Liver (tissue), 3 donors: ENCODE data around the gene NAT8L.

Source experiments
- JUND ChIP-seq, 2 donors: IDR thresholded peaks; 2 replicates each; pipeline ENCODE4 v1.6.1; 2016; ENCODE audit warnings: antibody characterized with exemption in 2 of 2
- MAX ChIP-seq: IDR thresholded peaks from 2 replicates; pipeline ENCODE4 v1.6.1; 2016; ENCODE audit warnings: antibody characterized with exemption
- SP1 ChIP-seq: IDR thresholded peaks from 2 replicates; pipeline ENCODE4 v1.6.1; 2018; ENCODE audit warnings: antibody characterized with exemption, mild to moderate bottlenecking
- YY1 ChIP-seq: IDR thresholded peaks from 2 replicates; pipeline ENCODE4 v1.6.1; 2016; ENCODE audit warnings: antibody characterized with exemption, mild to moderate bottlenecking
- TF ChIP-seq, protein P1 (sequence below): fragments of 150-350 bp; IDR thresholded peaks from 2 replicates; pipeline ENCODE4 v1.5.1; 2017; ENCODE audit warnings: improper control_type of control experiment, low read depth, low read length; ENCODE audit not compliant: missing input control
- TF ChIP-seq, protein P2 (sequence below): IDR thresholded peaks from 2 replicates; pipeline ENCODE4 v1.6.1; 2016; ENCODE audit warnings: antibody characterized with exemption, mild to moderate bottlenecking
- donor health status: healthy.
- donor health status: healthy.

DNA sequence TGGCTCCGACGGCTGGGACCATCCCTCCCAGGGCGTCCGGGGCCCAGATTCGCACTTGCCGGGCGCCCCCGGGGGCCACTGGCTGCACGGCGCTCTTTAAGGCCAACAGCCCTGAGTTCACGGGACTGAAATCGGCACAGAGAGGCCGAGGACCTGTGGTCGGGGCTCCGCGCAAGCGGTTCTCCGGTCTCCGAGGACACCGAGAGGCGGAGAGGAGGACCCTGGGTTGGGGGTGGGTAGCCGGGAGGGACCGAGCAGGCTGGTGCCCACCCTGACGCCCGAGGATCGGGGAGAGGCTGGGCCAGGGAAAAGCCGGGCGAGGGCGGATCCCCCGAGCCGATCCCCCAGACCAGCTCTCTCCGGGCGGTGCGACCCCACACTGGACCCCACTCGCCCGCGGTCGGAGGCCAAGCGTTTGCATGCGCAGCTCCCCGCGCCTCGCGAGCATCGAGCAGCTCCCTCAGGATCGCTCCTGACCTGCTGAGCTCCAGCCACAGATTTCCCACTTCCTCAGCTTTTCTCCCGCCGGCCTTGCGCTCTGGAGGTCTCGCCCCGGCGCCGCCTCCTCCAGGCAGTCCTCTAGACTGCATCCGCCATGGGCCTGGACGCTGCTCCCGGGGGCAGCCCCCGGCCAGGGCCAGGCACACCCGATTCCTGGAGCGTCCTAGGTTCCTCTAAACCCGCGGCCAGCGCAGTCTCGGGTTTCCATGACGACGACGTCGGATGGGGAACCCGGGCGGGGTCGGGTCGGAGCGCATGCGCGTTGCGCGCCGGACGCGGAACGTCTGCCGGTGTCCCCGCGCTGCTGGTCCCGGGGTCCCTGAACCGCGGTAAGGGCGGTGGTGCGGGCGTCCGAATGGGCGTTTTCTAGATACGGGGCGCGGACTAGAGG, 17.6 kb upstream of the NAT8L start:
- TF ChIP-seq, protein P1, sequence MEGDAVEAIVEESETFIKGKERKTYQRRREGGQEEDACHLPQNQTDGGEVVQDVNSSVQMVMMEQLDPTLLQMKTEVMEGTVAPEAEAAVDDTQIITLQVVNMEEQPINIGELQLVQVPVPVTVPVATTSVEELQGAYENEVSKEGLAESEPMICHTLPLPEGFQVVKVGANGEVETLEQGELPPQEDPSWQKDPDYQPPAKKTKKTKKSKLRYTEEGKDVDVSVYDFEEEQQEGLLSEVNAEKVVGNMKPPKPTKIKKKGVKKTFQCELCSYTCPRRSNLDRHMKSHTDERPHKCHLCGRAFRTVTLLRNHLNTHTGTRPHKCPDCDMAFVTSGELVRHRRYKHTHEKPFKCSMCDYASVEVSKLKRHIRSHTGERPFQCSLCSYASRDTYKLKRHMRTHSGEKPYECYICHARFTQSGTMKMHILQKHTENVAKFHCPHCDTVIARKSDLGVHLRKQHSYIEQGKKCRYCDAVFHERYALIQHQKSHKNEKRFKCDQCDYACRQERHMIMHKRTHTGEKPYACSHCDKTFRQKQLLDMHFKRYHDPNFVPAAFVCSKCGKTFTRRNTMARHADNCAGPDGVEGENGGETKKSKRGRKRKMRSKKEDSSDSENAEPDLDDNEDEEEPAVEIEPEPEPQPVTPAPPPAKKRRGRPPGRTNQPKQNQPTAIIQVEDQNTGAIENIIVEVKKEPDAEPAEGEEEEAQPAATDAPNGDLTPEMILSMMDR, result no peak
- TF ChIP-seq, protein P2, sequence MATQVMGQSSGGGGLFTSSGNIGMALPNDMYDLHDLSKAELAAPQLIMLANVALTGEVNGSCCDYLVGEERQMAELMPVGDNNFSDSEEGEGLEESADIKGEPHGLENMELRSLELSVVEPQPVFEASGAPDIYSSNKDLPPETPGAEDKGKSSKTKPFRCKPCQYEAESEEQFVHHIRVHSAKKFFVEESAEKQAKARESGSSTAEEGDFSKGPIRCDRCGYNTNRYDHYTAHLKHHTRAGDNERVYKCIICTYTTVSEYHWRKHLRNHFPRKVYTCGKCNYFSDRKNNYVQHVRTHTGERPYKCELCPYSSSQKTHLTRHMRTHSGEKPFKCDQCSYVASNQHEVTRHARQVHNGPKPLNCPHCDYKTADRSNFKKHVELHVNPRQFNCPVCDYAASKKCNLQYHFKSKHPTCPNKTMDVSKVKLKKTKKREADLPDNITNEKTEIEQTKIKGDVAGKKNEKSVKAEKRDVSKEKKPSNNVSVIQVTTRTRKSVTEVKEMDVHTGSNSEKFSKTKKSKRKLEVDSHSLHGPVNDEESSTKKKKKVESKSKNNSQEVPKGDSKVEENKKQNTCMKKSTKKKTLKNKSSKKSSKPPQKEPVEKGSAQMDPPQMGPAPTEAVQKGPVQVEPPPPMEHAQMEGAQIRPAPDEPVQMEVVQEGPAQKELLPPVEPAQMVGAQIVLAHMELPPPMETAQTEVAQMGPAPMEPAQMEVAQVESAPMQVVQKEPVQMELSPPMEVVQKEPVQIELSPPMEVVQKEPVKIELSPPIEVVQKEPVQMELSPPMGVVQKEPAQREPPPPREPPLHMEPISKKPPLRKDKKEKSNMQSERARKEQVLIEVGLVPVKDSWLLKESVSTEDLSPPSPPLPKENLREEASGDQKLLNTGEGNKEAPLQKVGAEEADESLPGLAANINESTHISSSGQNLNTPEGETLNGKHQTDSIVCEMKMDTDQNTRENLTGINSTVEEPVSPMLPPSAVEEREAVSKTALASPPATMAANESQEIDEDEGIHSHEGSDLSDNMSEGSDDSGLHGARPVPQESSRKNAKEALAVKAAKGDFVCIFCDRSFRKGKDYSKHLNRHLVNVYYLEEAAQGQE, result no peak
- TF ChIP-seq YY1 (no peak), SP1 (no peak), JUND (IDR thresholded peaks at IDR 0.05) (no peak), MAX (no peak)
